HCT116 (cell line): ENCODE measurements around the gene EEF1AKMT2. TPM values are rescaled to one million over a fixed set of nuclear protein-coding genes. Genes with fewer than 3 reads are reported as not detected.

Experiments used
- ATAC-seq: fragments of 200-7000 bp; cut with Tn5 transposase; 2 replicates; pipeline ENCODE4 v1.9.1; 2020; ENCODE audit warnings: mild to moderate bottlenecking, moderate library complexity
- BruUV-seq: library from RNA; stranded (reverse); fragments of 400-500 nt; replicated peaks from 2 replicates; lab custom pipeline; 2021; lab: Mats Ljungman, UMichigan
- CTCF ChIA-PET: fragments of 300-600 bp; sonication (Branson Sonifier 250); formaldehyde crosslinking; loops from one replicate; lab custom pipeline; 2021; ENCODE audit warnings: antibody characterized with exemption; lab: Charles Lee
- POLR2A ChIA-PET: fragments of 300-600, 350-600 bp; sonication (Branson Sonifier 250); formaldehyde crosslinking; loops from one replicate; lab custom pipeline; 2021; ENCODE audit warnings: antibody characterized with exemption; lab: Charles Lee
- RAD21 ChIA-PET, 2 experiments: fragments of 300-600 bp; sonication (Branson Sonifier 250); formaldehyde crosslinking; loops; one replicate each; lab custom pipeline; 2023; ENCODE audit warnings: low total read pairs in 2 of 2; ENCODE audit not compliant: uncharacterized antibody in 2 of 2, unreplicated experiment in 2 of 2, low non-redundant PET in 1 of 2; lab: Charles Lee
- DNase-seq: peaks from one replicate; pipeline ENCODE4 v3.0.0-alpha.2; 2010; ENCODE audit warnings: low read depth, low spot score
- H2AFZ ChIP-seq: fragments of 200-600 bp; shearing (Covaris generic), sonication (generic); 2 replicates; pipeline ENCODE4 v1.6.1; 2017; ENCODE audit warnings: low read depth, mixed run types, mixed read lengths, antibody characterized with exemption, low read length; ENCODE audit not compliant: poor library complexity, severe bottlenecking
- H3K27ac ChIP-seq: 2 replicates; pipeline ENCODE4 v1.5.1; 2012; ENCODE audit warnings: low read depth, low read length
- H3K27me3 ChIP-seq: fragments of 200-600 bp; sonication (generic); 2 replicates; pipeline ENCODE4 v1.6.1; 2016; ENCODE audit warnings: mixed run types, low read length, mixed read lengths; ENCODE audit not compliant: insufficient read depth
- H3K36me3 ChIP-seq, 2 experiments: fragments of 200-500 bp in 1 of 2; fragments of 200-600 bp in 1 of 2; sonication (Bioruptor generic) in 1 of 2; sonication (generic) in 1 of 2; 2 replicates each; pipeline versions ENCODE4 v1.5.1 to v1.6.1; 2014 to 2016; ENCODE audit warnings: low read length in 2 of 2, inconsistent platforms in 1 of 2, mixed read lengths in 1 of 2, mixed run types in 1 of 2; ENCODE audit not compliant: insufficient read depth in 2 of 2, control insufficient read depth in 1 of 2
- H3K4me1 ChIP-seq, 2 experiments: fragments of 200-600 bp in 1 of 2; sonication (generic) in 1 of 2; 2 replicates each; pipeline versions ENCODE4 v1.5.1 to v1.6.1; 2012 to 2017; ENCODE audit warnings: low read length in 2 of 2, inconsistent platforms in 1 of 2, mild to moderate bottlenecking in 1 of 2, mixed read lengths in 1 of 2, mixed run types in 1 of 2, moderate library complexity in 1 of 2; ENCODE audit not compliant: insufficient read depth in 2 of 2, control insufficient read depth in 1 of 2
- H3K4me2 ChIP-seq: fragments of 200-600 bp; sonication (generic); 2 replicates; pipeline ENCODE4 v1.6.1; 2017; ENCODE audit warnings: mixed run types, low read length, mixed read lengths
- H3K4me3 ChIP-seq, 2 experiments: fragments of 200-600 bp in 1 of 2; sonication (generic) in 1 of 2; replicated peaks in 1 of 2; 2 replicates each; pipeline ENCODE4 v1.5.1; 2011 to 2016; ENCODE audit warnings: low read length in 2 of 2, control low read depth in 1 of 2, low read depth in 1 of 2, mild to moderate bottlenecking in 1 of 2, mixed read lengths in 1 of 2, mixed run types in 1 of 2
- H3K79me2 ChIP-seq: fragments of 200-600 bp; sonication (generic); 2 replicates; pipeline ENCODE4 v1.6.1; 2017; ENCODE audit warnings: mild to moderate bottlenecking, mixed run types, low read length, moderate library complexity, mixed read lengths; ENCODE audit not compliant: insufficient read depth
- H3K9ac ChIP-seq: fragments of 200-600 bp; sonication (generic); 2 replicates; pipeline ENCODE4 v1.6.1; 2016; ENCODE audit warnings: low read length, mixed read lengths
- H3K9me2 ChIP-seq: fragments of 200-600 bp; sonication (generic), shearing (Covaris generic); 2 replicates; pipeline ENCODE4 v1.6.1; 2017; ENCODE audit warnings: mixed run types, mild to moderate bottlenecking, moderate library complexity; ENCODE audit not compliant: insufficient read depth
- H3K9me3 ChIP-seq, 2 experiments: fragments of 200-500 bp in 1 of 2; fragments of 200-600 bp in 1 of 2; sonication (Bioruptor generic) in 1 of 2; sonication (generic) in 1 of 2; 2 replicates each; pipeline ENCODE4 v1.6.1; 2014 to 2017; ENCODE audit warnings: low read length in 2 of 2, mixed read lengths in 2 of 2, inconsistent platforms in 1 of 2, low read depth in 1 of 2, mild to moderate bottlenecking in 1 of 2, mixed run types in 1 of 2, moderate library complexity in 1 of 2; ENCODE audit not compliant: control insufficient read depth in 1 of 2, insufficient read depth in 1 of 2
- H4K20me1 ChIP-seq: fragments of 200-600 bp; sonication (generic), shearing (Covaris generic); 2 replicates; pipeline ENCODE4 v1.6.1; 2017; ENCODE audit warnings: mixed run types, mild to moderate bottlenecking, moderate library complexity; ENCODE audit not compliant: insufficient read depth
- CBX3 ChIP-seq: IDR thresholded peaks from 2 replicates; pipeline ENCODE4 v1.6.1; 2012; ENCODE audit warnings: low read depth
- CEBPB ChIP-seq: IDR thresholded peaks from 2 replicates; pipeline ENCODE4 v1.6.1; 2012; ENCODE audit warnings: low read depth
- EGR1 ChIP-seq: IDR thresholded peaks from 2 replicates; pipeline ENCODE4 v1.6.1; 2012; ENCODE audit warnings: low read depth
- ELF1 ChIP-seq: IDR thresholded peaks from 2 replicates; pipeline ENCODE4 v1.6.1; 2012; ENCODE audit warnings: low read depth, borderline replicate concordance
- EZH2phosphoT487 ChIP-seq: fragments of 200-600 bp; IDR thresholded peaks from 2 replicates; pipeline ENCODE4 v1.6.1; 2018; ENCODE audit warnings: antibody characterized with exemption, borderline replicate concordance
- FOSL1 ChIP-seq: IDR thresholded peaks from 2 replicates; pipeline ENCODE4 v1.6.1; 2012; ENCODE audit warnings: low read depth
- JUND ChIP-seq: IDR thresholded peaks from 2 replicates; pipeline ENCODE4 v1.6.1; 2012
- POLR2A ChIP-seq: IDR thresholded peaks from 2 replicates; pipeline ENCODE4 v1.7.0; 2011; ENCODE audit warnings: borderline replicate concordance; ENCODE audit not compliant: insufficient read depth, insufficient read length; ENCODE audit errors: extremely low read depth
- RAD21 ChIP-seq: IDR thresholded peaks from 2 replicates; pipeline ENCODE4 v1.6.1; 2012; ENCODE audit warnings: low read depth, mild to moderate bottlenecking
- SP1 ChIP-seq: IDR thresholded peaks from 2 replicates; pipeline ENCODE4 v1.6.1; 2012; ENCODE audit warnings: low read depth
- SRF ChIP-seq: IDR thresholded peaks from 2 replicates; pipeline ENCODE4 v1.6.1; 2012; ENCODE audit warnings: low read depth
- ZFX ChIP-seq: fragments of 450-650 bp; IDR thresholded peaks from 2 replicates; pipeline ENCODE4 v1.6.1; 2017
- ZNF274 ChIP-seq: fragments of 200-500 bp; sonication (Bioruptor generic); IDR thresholded peaks from 2 replicates; pipeline ENCODE4 v1.6.1; 2014; ENCODE audit warnings: mild to moderate bottlenecking, low read depth, low read length, inconsistent platforms
- intact Hi-C: fragments of 100-400 bp; cut with micrococcal nuclease; formaldehyde crosslinking; loops from 2 replicates; pipeline ENCODE4 v1.10.0; 2022
- total RNA-seq: library from RNA; stranded (reverse); gene quantifications from one replicate; pipeline ENCODE4 v1.2.1, GENCODE V29; 2021; ENCODE audit not compliant: unreplicated experiment
- TF ChIP-seq, protein P1 (sequence below): IDR thresholded peaks from 2 replicates; pipeline ENCODE4 v1.6.1; 2012; ENCODE audit warnings: low read depth
- TF ChIP-seq, protein P2 (sequence below): IDR thresholded peaks from 2 replicates; pipeline ENCODE4 v1.6.1; 2012
- TF ChIP-seq, protein P3 (sequence below): IDR thresholded peaks from 2 replicates; pipeline ENCODE4 v1.6.1; 2012
- TF ChIP-seq, protein P4 (sequence below): IDR thresholded peaks from 2 replicates; pipeline ENCODE4 v1.6.1; 2011; ENCODE audit warnings: mild to moderate bottlenecking, low read length, moderate library complexity; ENCODE audit not compliant: insufficient replicate concordance; ENCODE audit errors: extremely low read depth

EEF1AKMT2 gene
- total RNA-seq, 1 experiment from 2014 or later = 39.6 TPM

GRCh38 chr10:124748166-124748565 lies 43.5 kb downstream of the EEF1AKMT2 start:
- TF ChIP-seq ZNF274 (no peak), EGR1 (no peak), SRF (no peak), CBX3 (no peak), CEBPB (no peak)
- TF ChIP-seq, protein P1, sequence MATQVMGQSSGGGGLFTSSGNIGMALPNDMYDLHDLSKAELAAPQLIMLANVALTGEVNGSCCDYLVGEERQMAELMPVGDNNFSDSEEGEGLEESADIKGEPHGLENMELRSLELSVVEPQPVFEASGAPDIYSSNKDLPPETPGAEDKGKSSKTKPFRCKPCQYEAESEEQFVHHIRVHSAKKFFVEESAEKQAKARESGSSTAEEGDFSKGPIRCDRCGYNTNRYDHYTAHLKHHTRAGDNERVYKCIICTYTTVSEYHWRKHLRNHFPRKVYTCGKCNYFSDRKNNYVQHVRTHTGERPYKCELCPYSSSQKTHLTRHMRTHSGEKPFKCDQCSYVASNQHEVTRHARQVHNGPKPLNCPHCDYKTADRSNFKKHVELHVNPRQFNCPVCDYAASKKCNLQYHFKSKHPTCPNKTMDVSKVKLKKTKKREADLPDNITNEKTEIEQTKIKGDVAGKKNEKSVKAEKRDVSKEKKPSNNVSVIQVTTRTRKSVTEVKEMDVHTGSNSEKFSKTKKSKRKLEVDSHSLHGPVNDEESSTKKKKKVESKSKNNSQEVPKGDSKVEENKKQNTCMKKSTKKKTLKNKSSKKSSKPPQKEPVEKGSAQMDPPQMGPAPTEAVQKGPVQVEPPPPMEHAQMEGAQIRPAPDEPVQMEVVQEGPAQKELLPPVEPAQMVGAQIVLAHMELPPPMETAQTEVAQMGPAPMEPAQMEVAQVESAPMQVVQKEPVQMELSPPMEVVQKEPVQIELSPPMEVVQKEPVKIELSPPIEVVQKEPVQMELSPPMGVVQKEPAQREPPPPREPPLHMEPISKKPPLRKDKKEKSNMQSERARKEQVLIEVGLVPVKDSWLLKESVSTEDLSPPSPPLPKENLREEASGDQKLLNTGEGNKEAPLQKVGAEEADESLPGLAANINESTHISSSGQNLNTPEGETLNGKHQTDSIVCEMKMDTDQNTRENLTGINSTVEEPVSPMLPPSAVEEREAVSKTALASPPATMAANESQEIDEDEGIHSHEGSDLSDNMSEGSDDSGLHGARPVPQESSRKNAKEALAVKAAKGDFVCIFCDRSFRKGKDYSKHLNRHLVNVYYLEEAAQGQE = no peak
- TF ChIP-seq, all 23 proteins: peak for 0
- no peak overlapping the region for H3K4me3 ChIP-seq
- intact Hi-C loops = no loop called here
- CTCF ChIA-PET = no interaction called here
- no peak overlapping the region for H2AFZ ChIP-seq
- H3K4me2 ChIP-seq = no peak overlapping the region
- ATAC-seq (no peak), DNase-seq (no peak)
- peaks cover 10 to 16% of the 10 kb centered on the region in 2 experiments for H3K4me1 ChIP-seq
- BruUV-seq = no TSS peak
- no peaks in the 10 kb centered on the region for H3K9me3 ChIP-seq
- no peaks in the 10 kb centered on the region for H3K27me3 ChIP-seq
- H3K79me2 ChIP-seq = 0 out of 2 replicates have a peak, but pooled peaks cover 2% of the 10 kb centered on the region
- peaks cover 4 to 11% of the 10 kb centered on the region in 2 experiments; a peak in 3 of 4 replicates for H3K36me3 ChIP-seq
- H3K27ac ChIP-seq = no peak overlapping the region
- no peaks in the 10 kb centered on the region for H3K9me2 ChIP-seq
- RAD21 ChIA-PET = no interaction called here
- POLR2A ChIA-PET = no interaction called here
- no peak overlapping the region for H3K9ac ChIP-seq
- H4K20me1 ChIP-seq = no peaks in the 10 kb centered on the region

DNA sequence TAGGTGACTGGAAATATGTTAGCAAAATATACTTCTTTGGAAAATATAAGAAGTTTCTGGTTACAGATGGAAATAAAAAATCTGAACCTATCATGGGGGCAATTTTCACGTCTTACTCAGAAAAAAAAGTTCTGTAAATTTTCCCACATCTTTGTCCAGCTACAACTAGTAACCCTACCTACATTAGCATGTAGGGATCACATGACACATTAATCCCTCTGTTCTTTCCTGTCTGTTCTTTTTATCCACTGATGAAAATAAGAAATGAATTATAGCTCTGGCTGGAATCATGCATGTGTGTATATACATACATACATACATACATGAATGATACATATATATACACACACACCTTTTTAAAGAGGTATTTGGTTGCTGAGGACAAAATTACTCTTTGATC lies 43.9 kb downstream of the EEF1AKMT2 start:
- Histone ChIP-seq H3K9me2 (no peaks in the 10 kb centered on the region), H3K4me3 (no peak overlapping the region), H3K4me2 (no peak overlapping the region), H3K27ac (no peak overlapping the region), H3K9me3 (no peaks in the 10 kb centered on the region), H3K79me2 (peaks cover 4% of the 10 kb centered on the region; the same call in 1 of the 2 replicates), H2AFZ (no peak overlapping the region), H3K4me1 (peaks cover 11 to 18% of the 10 kb centered on the region in 2 experiments), H3K36me3 (peaks cover 4 to 11% of the 10 kb centered on the region in 2 experiments; a peak in 3 of 4 replicates), H4K20me1 (no peaks in the 10 kb centered on the region), H3K27me3 (no peaks in the 10 kb centered on the region), H3K9ac (no peak overlapping the region)
- intact Hi-C loops = no loop called here
- ChIA-PET POLR2A (no interaction called here), CTCF (interaction anchor here (1.0 kb wide), 1 partner anchor 217 kb away, joined by 3 read pairs; no protein-coding TSS in a partner anchor), RAD21 (no interaction called here)
- no TSS peak for BruUV-seq
- ATAC-seq (no peak), DNase-seq (no peak)
- TF ChIP-seq, protein P2, sequence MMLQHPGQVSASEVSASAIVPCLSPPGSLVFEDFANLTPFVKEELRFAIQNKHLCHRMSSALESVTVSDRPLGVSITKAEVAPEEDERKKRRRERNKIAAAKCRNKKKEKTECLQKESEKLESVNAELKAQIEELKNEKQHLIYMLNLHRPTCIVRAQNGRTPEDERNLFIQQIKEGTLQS = no peak
- TF ChIP-seq ZFX = no peak
- no peak for TF ChIP-seq FOSL1
- no peak for TF ChIP-seq POLR2A
- TF ChIP-seq EZH2phosphoT487 = no peak
- TF ChIP-seq, protein P3, sequence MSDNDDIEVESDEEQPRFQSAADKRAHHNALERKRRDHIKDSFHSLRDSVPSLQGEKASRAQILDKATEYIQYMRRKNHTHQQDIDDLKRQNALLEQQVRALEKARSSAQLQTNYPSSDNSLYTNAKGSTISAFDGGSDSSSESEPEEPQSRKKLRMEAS = no peak
- no peak for TF ChIP-seq RAD21
- TF ChIP-seq JUND = no peak
- TF ChIP-seq SRF = no peak
- TF ChIP-seq SP1 = no peak
- no peak for TF ChIP-seq EGR1
- TF ChIP-seq, protein P4, sequence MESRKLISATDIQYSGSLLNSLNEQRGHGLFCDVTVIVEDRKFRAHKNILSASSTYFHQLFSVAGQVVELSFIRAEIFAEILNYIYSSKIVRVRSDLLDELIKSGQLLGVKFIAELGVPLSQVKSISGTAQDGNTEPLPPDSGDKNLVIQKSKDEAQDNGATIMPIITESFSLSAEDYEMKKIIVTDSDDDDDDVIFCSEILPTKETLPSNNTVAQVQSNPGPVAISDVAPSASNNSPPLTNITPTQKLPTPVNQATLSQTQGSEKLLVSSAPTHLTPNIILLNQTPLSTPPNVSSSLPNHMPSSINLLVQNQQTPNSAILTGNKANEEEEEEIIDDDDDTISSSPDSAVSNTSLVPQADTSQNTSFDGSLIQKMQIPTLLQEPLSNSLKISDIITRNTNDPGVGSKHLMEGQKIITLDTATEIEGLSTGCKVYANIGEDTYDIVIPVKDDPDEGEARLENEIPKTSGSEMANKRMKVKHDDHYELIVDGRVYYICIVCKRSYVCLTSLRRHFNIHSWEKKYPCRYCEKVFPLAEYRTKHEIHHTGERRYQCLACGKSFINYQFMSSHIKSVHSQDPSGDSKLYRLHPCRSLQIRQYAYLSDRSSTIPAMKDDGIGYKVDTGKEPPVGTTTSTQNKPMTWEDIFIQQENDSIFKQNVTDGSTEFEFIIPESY = no peak
- TF ChIP-seq ELF1 = no peak
